ENCODE data around the gene TUBG2. TPM values are rescaled to one million over a fixed set of nuclear protein-coding genes. Genes with fewer than 3 reads are reported as not detected.
"Not testable (repeated sequence)": the region's sequence is repeated elsewhere in the genome, so short reads cannot be mapped to it uniquely, and the experiment has no call there.

Gene TUBG2
- total and polyA plus RNA-seq, 10 donors = 4.9 to 24.9 (median 15.2) TPM

DNA sequence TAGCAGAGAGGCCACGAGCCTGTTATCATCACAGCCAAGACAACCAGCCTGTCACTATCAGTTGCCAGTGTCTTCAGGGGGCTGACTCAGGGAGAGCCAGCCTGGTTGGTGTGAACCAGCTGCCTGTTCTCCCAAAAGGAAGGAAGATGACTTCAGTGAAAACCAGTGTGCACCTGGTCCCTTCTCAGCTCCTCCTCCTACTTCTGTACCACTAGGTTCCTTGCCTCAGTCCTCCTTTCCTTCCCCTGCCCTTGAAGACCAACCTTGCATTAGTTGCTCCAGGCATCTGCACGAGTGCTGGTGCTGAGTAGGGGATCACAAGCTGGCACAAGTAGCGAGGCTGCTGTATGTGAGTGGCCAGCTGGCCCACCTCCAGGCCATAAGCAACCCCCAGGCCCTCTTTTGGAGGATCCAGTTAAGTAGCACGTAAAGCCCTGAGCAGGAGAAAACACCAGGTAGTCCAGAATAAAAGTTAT lies 41.1 kb upstream of the TUBG2 start:
- DNase-seq = no peak
- Histone ChIP-seq H3K9me3 (no peaks in the 10 kb centered on the region), H3K36me3 (peaks cover 0 to 33% (median 31%) of the 10 kb centered on the region in 6 donors), H3K27me3 (replicated peaks in 1 of 7) (no peaks in the 10 kb centered on the region), H3K4me3 (no peak overlapping the region), H3K27ac (peak overlapping the region in 3 of 8 donors; percentile 17 to 39 (median 35)), H3K4me1 (peaks cover 0 to 18% (median 10%) of the 10 kb centered on the region in 6 donors)
- no peak for TF ChIP-seq POLR2A (IDR thresholded peaks at IDR 0.05)
- no peak for TF ChIP-seq POLR2AphosphoS5 (IDR thresholded peaks at IDR 0.05)
- TF ChIP-seq, protein P1, sequence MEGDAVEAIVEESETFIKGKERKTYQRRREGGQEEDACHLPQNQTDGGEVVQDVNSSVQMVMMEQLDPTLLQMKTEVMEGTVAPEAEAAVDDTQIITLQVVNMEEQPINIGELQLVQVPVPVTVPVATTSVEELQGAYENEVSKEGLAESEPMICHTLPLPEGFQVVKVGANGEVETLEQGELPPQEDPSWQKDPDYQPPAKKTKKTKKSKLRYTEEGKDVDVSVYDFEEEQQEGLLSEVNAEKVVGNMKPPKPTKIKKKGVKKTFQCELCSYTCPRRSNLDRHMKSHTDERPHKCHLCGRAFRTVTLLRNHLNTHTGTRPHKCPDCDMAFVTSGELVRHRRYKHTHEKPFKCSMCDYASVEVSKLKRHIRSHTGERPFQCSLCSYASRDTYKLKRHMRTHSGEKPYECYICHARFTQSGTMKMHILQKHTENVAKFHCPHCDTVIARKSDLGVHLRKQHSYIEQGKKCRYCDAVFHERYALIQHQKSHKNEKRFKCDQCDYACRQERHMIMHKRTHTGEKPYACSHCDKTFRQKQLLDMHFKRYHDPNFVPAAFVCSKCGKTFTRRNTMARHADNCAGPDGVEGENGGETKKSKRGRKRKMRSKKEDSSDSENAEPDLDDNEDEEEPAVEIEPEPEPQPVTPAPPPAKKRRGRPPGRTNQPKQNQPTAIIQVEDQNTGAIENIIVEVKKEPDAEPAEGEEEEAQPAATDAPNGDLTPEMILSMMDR (IDR thresholded peaks at IDR 0.05 in 8 of 11, conservative IDR thresholded peaks at IDR 0.05 in 3 of 11) = no peak
- WGBS, 5 donors = 47 to 78% (median 68%) methylated on average over 4 of the region's 4 CpGs
- intact Hi-C loops (cut with DNase I; ENCODE audit: low total_unique reads) = no loop called here

DNA sequence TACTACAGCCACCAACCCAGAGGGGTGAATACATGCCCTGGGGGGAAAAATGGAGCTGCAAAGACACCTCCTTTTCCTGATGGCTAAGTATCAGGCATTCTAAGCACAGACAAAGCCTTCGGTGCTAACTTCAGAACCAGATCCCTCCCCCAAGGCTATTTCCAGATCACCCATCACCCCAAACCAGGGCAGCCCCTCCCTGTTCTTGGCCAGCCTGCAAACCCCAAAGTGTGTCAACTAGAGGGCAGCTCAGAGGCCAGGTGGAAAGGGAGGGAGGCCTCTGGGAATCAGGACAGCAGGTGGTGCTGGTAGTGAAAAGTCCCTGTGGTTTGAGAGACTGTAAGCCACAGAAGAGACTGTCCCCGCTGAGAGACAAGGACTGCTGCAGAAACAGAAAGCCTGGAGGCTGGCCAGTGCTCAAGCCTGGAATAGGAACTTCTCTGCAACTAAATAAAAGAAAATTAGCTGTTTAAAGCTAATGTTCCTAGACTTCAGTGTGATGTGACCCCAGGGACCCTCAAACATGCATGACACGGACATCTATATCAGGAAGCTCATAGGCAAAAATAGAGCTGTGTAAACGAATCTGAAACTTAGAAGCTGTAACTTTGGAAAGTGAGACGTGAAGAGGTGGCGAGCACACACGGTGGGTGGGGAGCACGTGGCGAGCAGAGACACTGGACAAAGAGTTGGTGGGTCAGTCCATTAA lies 40.5 kb upstream of the TUBG2 start:
- TF ChIP-seq, protein P1 (IDR thresholded peaks at IDR 0.05 in 8 of 11, conservative IDR thresholded peaks at IDR 0.05 in 3 of 11) = no peak
- TF ChIP-seq POLR2AphosphoS5 (IDR thresholded peaks at IDR 0.05) = peak in 1 of 3 donors; percentile 35
- H3K36me3 ChIP-seq = peaks cover 0 to 27% (median 26%) of the 10 kb centered on the region in 6 donors
- H3K27ac ChIP-seq = peak overlapping the region in 3 of 8 donors; percentile 17 to 39 (median 35)
- no peak overlapping the region for H3K4me3 ChIP-seq
- peaks cover 0 to 18% (median 10%) of the 10 kb centered on the region in 6 donors for H3K4me1 ChIP-seq
- no peaks in the 10 kb centered on the region for H3K9me3 ChIP-seq
- DNase-seq = no peak
- no peaks in the 10 kb centered on the region for H3K27me3 ChIP-seq (replicated peaks in 1 of 7)
- WGBS, 5 donors = 37 to 51% (median 44%) methylated on average over 9 of the region's 9 CpGs
- intact Hi-C loops (cut with DNase I; ENCODE audit: low total_unique reads) = no loop called here

DNA sequence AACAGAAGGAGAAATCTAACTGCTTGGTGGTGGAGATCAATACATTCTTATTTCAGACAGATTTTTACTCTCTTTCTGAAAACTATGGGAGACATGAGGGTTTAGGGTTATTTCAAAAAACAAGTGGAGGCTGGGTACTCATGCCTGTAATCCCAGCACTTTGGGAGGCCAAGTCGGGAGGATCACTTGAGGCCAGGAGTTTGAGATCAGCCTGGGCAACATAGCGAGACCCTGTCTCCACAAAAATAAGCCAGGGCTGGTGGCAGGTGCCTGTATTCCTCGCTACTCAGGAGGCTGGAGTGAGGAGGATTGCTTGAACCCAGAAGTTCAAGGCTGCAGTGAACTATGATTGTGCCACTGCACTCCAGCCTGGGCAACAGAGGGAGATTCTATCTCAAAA lies 37.1 kb upstream of the TUBG2 start:
- H3K27me3 ChIP-seq (replicated peaks in 1 of 7); H3K9me3 ChIP-seq; H3K4me3 ChIP-seq; intact Hi-C loops (cut with DNase I; ENCODE audit: low total_unique reads); H3K36me3 ChIP-seq; DNase-seq; H3K27ac ChIP-seq: not testable (repeated sequence)
- 85 to 98% (median 93%) methylated on average over 3 of the region's 3 CpGs for WGBS, 5 donors
- peaks cover 0 to 22% (median 10%) of the 10 kb centered on the region in 6 donors for H3K4me1 ChIP-seq

DNA sequence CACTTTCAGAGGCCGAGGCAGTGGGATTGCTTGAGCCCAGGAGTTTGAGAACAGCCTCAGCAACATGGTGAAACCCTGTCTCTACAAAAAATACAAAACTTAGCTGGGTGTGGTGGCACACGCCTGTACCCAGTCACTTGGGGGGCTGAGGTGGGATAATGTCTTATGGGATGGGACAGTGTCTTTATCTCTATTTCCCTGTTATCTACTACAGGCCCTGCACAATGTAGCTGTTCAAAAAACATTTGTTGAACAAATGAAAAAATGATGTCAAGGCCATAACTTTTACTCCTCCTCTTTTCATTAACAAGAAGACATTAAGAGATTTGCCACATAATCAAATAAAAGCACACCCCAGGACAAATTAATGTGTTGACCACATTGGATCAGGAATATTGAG lies 35.8 kb upstream of the TUBG2 start:
- TF ChIP-seq POLR2AphosphoS5 (IDR thresholded peaks at IDR 0.05) (no peak), POLR2A (IDR thresholded peaks at IDR 0.05) (no peak)
- TF ChIP-seq, protein P1 (IDR thresholded peaks at IDR 0.05 in 8 of 11, conservative IDR thresholded peaks at IDR 0.05 in 3 of 11) = no peak
- Histone ChIP-seq H3K27ac (peak overlapping the region in 2 of 8 donors; percentile 62 to 68), H3K27me3 (replicated peaks in 1 of 7) (no peaks in the 10 kb centered on the region), H3K4me1 (peaks cover 0 to 15% (median 8%) of the 10 kb centered on the region in 6 donors), H3K9me3 (no peaks in the 10 kb centered on the region), H3K4me3 (no peak overlapping the region), H3K36me3 (no peaks in the 10 kb centered on the region)
- intact Hi-C loops (cut with DNase I; ENCODE audit: low total_unique reads) = no loop called here
- WGBS, 5 donors = 88 to 97% (median 93%) methylated on average over 2 of the region's 2 CpGs
- no peak for DNase-seq
